Heart right ventricle (tissue), 16 donors: ENCODE results near the gene ZNF438. TPM values are rescaled to one million over a fixed set of nuclear protein-coding genes. Genes with fewer than 3 reads are reported as not detected.

Source experiments
- ATAC-seq, 8 donors: fragments of 200-7000 bp; cut with Tn5 transposase; one replicate each; pipeline ENCODE4 v1.9.1; 2020; ENCODE audit warnings: mild to moderate bottlenecking in 8 of 8, moderate library complexity in 8 of 8, moderate number of reproducible peaks in 1 of 8
- DNase-seq, 2 donors: peaks; one replicate each; pipeline ENCODE4 v3.0.0-alpha.2; 2020
- H3K27ac ChIP-seq, 10 donors: fragments of 200-600 bp; sonication (generic) in 2 of 10; one replicate each; pipeline versions ENCODE4 v1.5.0 to v1.8.0; 2020 to 2022; ENCODE audit warnings: mild to moderate bottlenecking in 3 of 10
- H3K27me3 ChIP-seq, 7 donors: fragments of 200-600 bp; one replicate each; pipeline ENCODE4 v1.8.0; 2021 to 2022; ENCODE audit warnings: mild to moderate bottlenecking in 2 of 7
- H3K36me3 ChIP-seq, 9 donors: fragments of 200-600 bp; sonication (generic) in 1 of 9; one replicate each; pipeline versions ENCODE4 v1.5.0 to v1.8.0; 2020 to 2022; ENCODE audit warnings: mild to moderate bottlenecking in 2 of 9
- H3K4me1 ChIP-seq, 9 donors: fragments of 200-600 bp; sonication (generic) in 1 of 9; one replicate each; pipeline versions ENCODE4 v1.5.0 to v1.8.0; 2020 to 2022; ENCODE audit warnings: mild to moderate bottlenecking in 4 of 9
- H3K4me3 ChIP-seq, 10 donors: fragments of 200-600 bp; sonication (generic) in 2 of 10; one replicate each; pipeline versions ENCODE4 v1.5.0 to v1.8.0; 2020 to 2022; ENCODE audit warnings: mild to moderate bottlenecking in 7 of 10, moderate library complexity in 2 of 10
- H3K9me3 ChIP-seq, 11 donors: fragments of 200-600 bp in 10 of 11; sonication (generic) in 2 of 11; one replicate each; pipeline versions ENCODE4 v1.5.0 to v1.8.0; 2013 to 2022; ENCODE audit warnings: mild to moderate bottlenecking in 2 of 11, control low read depth in 1 of 11, moderate library complexity in 1 of 11
- WGBS, 2 donors: extraction: QIAGEN DNeasy Blood & Tissue Kit; methylation state at CpG; one replicate each; pipeline ENCODE4 v1.1.7; 2013; ENCODE audit warnings: inconsistent platforms in 1 of 2; 5-methylcytosine and 5-hydroxymethylcytosine counted together
- intact Hi-C, 10 donors: fragments of 100-400 bp; cut with DNase I; formaldehyde crosslinking; loops; one replicate each; pipeline versions ENCODE4 v1.11.1 to v1.14.2; 2022
- polyA plus RNA-seq, 2 donors: library from polyadenylated mRNA; stranded (reverse); fragments of 200-250 nt; gene quantifications; one replicate each; pipeline ENCODE4 v1.2.3, GENCODE V29; 2013
- total RNA-seq, 10 donors: library from RNA; stranded (reverse); fragmentation: NEBNext Ultra II Directional in 3 of 10; extraction: Animal tissue kit (Norgen Biotek cat#: 25700) in 3 of 10; gene quantifications; one replicate each; pipeline versions ENCODE4 v1.2.1 to v1.2.4, GENCODE V29; 2021 to 2023
- TF ChIP-seq, protein P1 (sequence below), 9 donors: fragments of 200-600 bp; sonication (generic) in 2 of 9; IDR thresholded peaks; one replicate each; pipeline versions ENCODE4 v1.5.0 to v1.8.0; 2021 to 2022; ENCODE audit warnings: antibody characterized with exemption in 9 of 9, mild to moderate bottlenecking in 5 of 9, moderate library complexity in 1 of 9
- donor health status: Arrhythmogenic right ventricular cardiomyopathy.
- donor health status: ischemic (EF 13 %, LVEDD 7.1; RV severe dilation, severe dysfunction).
- donor health status: healthy with polysubstance abuse.
- donor health status: DM: no; HTN: yes; CAD: no.
- donor health status: DM: no; HTN: no; CAD: no.
- donor health status: ischemic (EF 25% LVEDD 6.9; RV normal size, moderate dysfunction).
- donor health status: ischemic (EF 25% LVEDD 5.7; RV mildly dilated, moderate dysfunction).
- donor health status: healthy.
- donor health status: DM: yes; HTN: yes; CAD: no.
- donor health status: Ischemic cardiomyopathy.
- donor health status: ischemic (EF 35%, LVEDD 5.7; RV mildly dilated, moderate dysfunction).
- donor health status: nonischemic (EF 11% LVEDD 7.7; RV severe dilation, severe dysfunction).
- donor health status: DM: yes; HTN: yes; CAD: no.
- donor health status: PGD.
- donor health status: ischemic (EF 29% LVEDD 5.4; RV normal size, mild dysfunction).
- donor health status: nonischemic (EF 23%, LVEDD 6.1; RV moderate dilation, normal function).

Gene ZNF438
- total and polyA plus RNA-seq, 12 donors, result 7.8 to 21.1 (median 12.4) TPM

DNA sequence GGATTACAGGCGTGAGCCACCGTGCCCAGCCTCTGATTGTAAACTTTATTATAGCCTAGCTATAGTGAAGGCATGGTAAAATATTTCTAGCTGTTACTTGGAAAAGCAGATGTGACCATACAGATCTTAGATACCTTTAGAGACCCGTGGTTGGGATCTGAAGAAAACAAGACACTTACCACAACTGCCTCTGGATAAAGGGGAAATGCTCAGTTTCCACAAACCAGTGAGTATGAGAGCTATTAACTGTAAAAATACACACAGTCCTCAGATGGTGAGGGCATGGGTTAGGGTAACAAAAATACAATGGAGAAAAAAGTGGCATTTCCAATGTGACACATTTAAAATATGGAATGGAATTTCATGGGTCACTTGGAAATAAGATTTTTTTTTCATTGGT lies 63.0 kb downstream of the ZNF438 start:
- DNase-seq (no peak), ATAC-seq (no peak)
- Histone ChIP-seq H3K36me3 (no peaks in the 10 kb centered on the region), H3K4me1 (peaks cover 2 to 71% (median 42%) of the 10 kb centered on the region in 9 donors), H3K4me3 (no peak overlapping the region), H3K27me3 (no peaks in the 10 kb centered on the region), H3K27ac (peak overlapping the region in 2 of 10 donors; percentile 33 to 52), H3K9me3 (no peaks in the 10 kb centered on the region)
- TF ChIP-seq, protein P1, sequence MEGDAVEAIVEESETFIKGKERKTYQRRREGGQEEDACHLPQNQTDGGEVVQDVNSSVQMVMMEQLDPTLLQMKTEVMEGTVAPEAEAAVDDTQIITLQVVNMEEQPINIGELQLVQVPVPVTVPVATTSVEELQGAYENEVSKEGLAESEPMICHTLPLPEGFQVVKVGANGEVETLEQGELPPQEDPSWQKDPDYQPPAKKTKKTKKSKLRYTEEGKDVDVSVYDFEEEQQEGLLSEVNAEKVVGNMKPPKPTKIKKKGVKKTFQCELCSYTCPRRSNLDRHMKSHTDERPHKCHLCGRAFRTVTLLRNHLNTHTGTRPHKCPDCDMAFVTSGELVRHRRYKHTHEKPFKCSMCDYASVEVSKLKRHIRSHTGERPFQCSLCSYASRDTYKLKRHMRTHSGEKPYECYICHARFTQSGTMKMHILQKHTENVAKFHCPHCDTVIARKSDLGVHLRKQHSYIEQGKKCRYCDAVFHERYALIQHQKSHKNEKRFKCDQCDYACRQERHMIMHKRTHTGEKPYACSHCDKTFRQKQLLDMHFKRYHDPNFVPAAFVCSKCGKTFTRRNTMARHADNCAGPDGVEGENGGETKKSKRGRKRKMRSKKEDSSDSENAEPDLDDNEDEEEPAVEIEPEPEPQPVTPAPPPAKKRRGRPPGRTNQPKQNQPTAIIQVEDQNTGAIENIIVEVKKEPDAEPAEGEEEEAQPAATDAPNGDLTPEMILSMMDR (IDR thresholded peaks at IDR 0.05), result no peak
- 92 to 93% methylated on average over 3 of the region's 3 CpGs for WGBS, 2 donors
- intact Hi-C loops, result no loop called here

DNA sequence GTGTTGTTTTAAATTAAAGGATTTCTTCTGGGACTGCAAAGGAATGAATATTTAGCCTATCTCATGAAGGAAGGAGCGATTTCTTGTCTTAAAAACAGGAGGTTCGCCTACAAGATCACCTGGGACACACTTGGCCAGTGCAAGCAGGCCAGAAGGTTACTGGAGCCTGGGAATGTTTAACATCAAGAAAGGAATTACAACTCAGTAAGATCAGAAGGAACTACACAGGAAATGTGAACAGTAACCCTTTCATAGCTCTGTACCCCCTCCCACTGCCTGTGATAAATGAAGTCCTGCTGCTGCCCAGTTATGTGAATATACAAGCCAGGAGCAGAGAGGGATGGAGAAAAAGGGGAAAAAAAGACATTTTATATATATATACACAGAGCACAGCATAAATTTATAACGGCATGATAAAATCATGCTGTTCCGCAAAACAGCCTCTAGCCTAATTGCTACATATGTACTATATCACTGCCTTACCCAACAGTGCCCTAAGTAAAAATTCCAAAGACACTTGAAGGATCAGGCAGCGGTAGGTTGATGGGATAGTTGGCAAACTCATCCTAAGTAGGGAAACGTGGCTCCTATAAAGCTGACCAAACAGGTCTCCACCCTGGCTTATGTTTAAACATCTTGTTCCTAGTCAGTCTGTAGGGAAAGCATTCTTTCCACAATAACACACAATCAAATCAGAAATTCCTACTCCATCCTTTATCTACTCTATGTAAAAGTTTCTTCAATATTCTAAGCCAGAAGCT lies 63.8 kb downstream of the ZNF438 start:
- WGBS, 2 donors, result 59 to 71% methylated on average over 6 of the region's 6 CpGs
- Histone ChIP-seq H3K9me3 (no peaks in the 10 kb centered on the region), H3K27me3 (no peaks in the 10 kb centered on the region), H3K27ac (peak overlapping the region in 5 of 10 donors; percentile 3 to 52 (median 25)), H3K4me3 (no peak overlapping the region), H3K36me3 (no peaks in the 10 kb centered on the region), H3K4me1 (peaks cover 2 to 67% (median 44%) of the 10 kb centered on the region in 9 donors)
- TF ChIP-seq, protein P1 (IDR thresholded peaks at IDR 0.05), result no peak
- intact Hi-C loops, result no loop called here
- ATAC-seq (peak in 3 of 8 donors; percentile 23 to 59 (median 38)), DNase-seq (no peak)

DNA sequence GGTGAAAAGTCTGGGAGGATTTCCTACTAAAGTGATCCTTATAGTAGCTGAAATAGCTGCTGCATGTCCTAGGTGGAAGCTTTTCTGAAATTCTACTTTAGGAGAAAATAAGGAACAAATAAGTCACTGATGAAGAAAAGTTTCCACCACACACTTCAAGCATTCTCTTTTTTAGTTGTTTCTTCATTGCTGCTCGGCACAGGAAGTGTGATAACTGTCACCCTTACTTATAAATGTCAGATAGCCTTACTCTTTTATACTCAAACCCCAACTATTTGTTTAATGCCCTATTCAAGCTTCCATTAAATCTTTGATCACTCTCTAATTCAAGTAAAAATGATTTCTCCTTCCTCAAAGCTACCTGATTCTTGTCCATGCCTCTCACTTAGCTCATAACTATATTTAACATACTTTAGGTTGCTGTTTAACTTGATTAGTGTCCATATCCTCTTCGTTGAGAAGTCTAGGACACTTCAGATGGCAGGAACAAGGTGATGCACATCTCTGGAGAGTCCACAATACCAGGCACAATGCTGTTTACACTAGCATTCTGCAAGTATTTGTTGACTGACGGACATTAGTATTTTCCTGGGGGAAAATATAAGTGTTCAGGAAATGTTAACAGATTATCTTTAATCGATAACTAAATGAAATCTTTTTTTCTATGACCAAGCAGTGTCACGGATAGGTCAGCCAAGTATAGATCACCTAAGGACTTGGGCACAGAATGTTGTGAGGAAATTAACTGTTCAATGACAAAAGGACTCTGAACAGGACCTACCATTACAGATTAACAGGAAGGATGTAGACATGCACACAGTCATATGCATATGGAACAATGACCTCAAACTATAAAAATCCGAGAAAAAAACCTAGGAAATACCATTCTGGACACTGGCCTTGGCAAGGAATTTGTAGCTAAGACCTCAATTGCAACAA lies 67.4 kb downstream of the ZNF438 start:
- DNase-seq (no peak), ATAC-seq (peak in 1 of 8 donors; percentile 16)
- 43% methylated on average over 6 of the region's 6 CpGs for WGBS, 2 donors
- no peaks in the 10 kb centered on the region for H3K9me3 ChIP-seq
- no peak overlapping the region for H3K4me3 ChIP-seq
- no peaks in the 10 kb centered on the region for H3K27me3 ChIP-seq
- H3K4me1 ChIP-seq, result peaks cover 0 to 51% (median 24%) of the 10 kb centered on the region in 9 donors
- intact Hi-C loops, result loop anchor here in 1 of 10 donors (1.0 kb wide), 1 partner anchor 10 kb away; no protein-coding TSS in a partner anchor
- H3K36me3 ChIP-seq, result no peaks in the 10 kb centered on the region
- TF ChIP-seq, protein P1 (IDR thresholded peaks at IDR 0.05), result no peak
- H3K27ac ChIP-seq, result peak overlapping the region in 3 of 10 donors; percentile 13 to 64 (median 52)

DNA sequence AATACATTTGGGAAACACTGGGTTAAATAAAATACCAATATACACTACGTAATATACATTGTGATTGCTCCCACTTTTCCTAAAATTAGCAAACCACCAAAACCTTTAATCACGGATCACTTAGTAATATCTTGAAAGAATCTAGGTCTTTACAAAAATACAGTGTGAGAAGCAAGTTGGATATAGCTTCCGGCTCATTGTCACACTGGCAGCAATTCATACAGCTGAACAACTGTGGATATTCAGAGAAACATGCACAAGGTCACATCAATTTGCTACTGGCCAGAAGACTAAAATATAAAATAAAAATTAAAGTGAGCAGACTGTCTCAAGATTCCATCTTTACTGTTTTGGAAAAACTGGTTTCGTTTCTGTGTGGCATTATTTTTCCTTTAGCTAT lies 69.1 kb downstream of the ZNF438 start:
- Histone ChIP-seq H3K27ac (peak overlapping the region in 1 of 10 donors; percentile 3), H3K27me3 (no peaks in the 10 kb centered on the region), H3K4me3 (no peak overlapping the region), H3K9me3 (no peaks in the 10 kb centered on the region), H3K4me1 (peaks cover 0 to 43% (median 20%) of the 10 kb centered on the region in 9 donors), H3K36me3 (no peaks in the 10 kb centered on the region)
- WGBS, 2 donors, result 60 to 61% methylated on average over 4 of the region's 4 CpGs
- intact Hi-C loops, result no loop called here
- no peak for DNase-seq
- ATAC-seq, result no peak
- TF ChIP-seq, protein P1 (IDR thresholded peaks at IDR 0.05), result no peak
